GM12801 (cell line): ENCODE results near the gene MALAT1.

Experiments used
- CTCF ChIP-seq: IDR thresholded peaks from one replicate; pipeline ENCODE4 v1.5.1; 2011; ENCODE audit warnings: control low read depth; ENCODE audit not compliant: insufficient read length; ENCODE audit errors: extremely low read depth

The MALAT1 gene

GRCh38 chr11:65524014-65524740, 25.3 kb downstream of the MALAT1 start:
- TF ChIP-seq CTCF, result no peak

- no peak for TF ChIP-seq CTCF
Observed at GRCh38 chr11:65524741-65525545, 26.1 kb downstream of the MALAT1 start, which contains the start of gene SCYL1. Gene SCYL1 (plus strand): TSS chr11:65525083. CDS start chr11:65525154, 71 bp downstream.

GRCh38 chr11:65525546-65526480, 27.0 kb downstream of the MALAT1 start:
- no peak for TF ChIP-seq CTCF

GRCh38 chr11:65526744-65527143, 27.9 kb downstream of the MALAT1 start:
- TF ChIP-seq CTCF, result no peak

GRCh38 chr11:65528819-65529350, 30.0 kb downstream of the MALAT1 start:
- no peak for TF ChIP-seq CTCF

GRCh38 chr11:65529475-65530156, 30.8 kb downstream of the MALAT1 start:
- no peak for TF ChIP-seq CTCF

GRCh38 chr11:65530157-65530496, 31.3 kb downstream of the MALAT1 start:
- no peak for TF ChIP-seq CTCF
